ENCODE results near the gene FAM241B. TPM values are rescaled to one million over a fixed set of nuclear protein-coding genes. Genes with fewer than 3 reads are reported as not detected.
A peak's percentile ranks its signal among the peaks of the same experiment; 100 is the strongest.

Gene FAM241B, protein sequence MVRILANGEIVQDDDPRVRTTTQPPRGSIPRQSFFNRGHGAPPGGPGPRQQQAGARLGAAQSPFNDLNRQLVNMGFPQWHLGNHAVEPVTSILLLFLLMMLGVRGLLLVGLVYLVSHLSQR
- total RNA-seq = 11.6 and 12.5 TPM in 2 replicates
- long read RNA-seq, transcript FAM241B-201 (4 exons, 1,065 nt) = major isoform, 6 of 9 reads
- long read RNA-seq, partial matches to known transcripts = 0 of 9 reads
- long read RNA-seq, other reads (novel, unspliced or antisense) = 0 of 9 reads

DNA sequence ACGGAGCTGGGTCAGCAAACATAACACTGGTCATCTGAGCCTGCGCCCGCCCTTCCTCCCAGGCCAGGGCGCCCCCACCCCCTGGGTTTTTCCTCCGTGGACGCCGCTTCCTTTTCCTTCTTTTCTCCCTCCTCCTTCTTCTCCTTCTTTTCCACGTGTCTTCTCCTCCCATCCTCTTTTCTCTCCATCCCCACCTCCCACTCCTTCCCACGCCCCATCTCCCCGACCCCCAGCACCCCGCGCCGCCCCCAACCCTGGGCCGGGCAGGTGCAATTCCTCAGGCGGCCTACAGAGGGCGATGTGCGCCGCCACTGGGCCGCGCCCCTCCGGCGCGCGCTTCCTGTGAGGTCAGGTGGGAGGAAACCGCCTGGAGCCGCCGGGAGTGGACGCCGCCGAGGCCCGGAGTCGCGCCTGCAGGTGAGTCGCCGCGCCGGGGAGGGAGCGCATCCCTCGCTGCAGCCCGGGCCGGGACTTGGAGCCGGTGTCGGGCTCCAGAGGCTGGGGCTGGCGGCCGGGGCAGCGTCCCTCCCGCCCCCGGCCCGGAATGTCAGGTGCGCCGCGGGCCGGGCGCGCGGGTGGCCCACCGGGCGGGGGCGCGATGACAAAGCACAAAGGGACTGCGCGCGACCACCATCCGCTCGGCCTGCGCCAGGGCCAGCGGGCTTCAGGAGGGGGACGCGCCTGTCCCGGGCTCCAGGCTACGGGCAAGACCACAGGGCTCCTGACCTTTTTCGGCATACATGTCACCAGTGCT lies at the start of gene FAM241B:
TSS of gene FAM241B (plus strand) at position 351 of the 754 bp plus-strand sequence. CDS start 1,497 bp downstream, outside the sequence.
- H3K27me3 Mint-ChIP-seq (ENCODE audit: low read depth) = peaks cover 45% of the 10 kb centered on the region
- TF ChIP-seq, protein P1, sequence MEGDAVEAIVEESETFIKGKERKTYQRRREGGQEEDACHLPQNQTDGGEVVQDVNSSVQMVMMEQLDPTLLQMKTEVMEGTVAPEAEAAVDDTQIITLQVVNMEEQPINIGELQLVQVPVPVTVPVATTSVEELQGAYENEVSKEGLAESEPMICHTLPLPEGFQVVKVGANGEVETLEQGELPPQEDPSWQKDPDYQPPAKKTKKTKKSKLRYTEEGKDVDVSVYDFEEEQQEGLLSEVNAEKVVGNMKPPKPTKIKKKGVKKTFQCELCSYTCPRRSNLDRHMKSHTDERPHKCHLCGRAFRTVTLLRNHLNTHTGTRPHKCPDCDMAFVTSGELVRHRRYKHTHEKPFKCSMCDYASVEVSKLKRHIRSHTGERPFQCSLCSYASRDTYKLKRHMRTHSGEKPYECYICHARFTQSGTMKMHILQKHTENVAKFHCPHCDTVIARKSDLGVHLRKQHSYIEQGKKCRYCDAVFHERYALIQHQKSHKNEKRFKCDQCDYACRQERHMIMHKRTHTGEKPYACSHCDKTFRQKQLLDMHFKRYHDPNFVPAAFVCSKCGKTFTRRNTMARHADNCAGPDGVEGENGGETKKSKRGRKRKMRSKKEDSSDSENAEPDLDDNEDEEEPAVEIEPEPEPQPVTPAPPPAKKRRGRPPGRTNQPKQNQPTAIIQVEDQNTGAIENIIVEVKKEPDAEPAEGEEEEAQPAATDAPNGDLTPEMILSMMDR (conservative IDR thresholded peaks at IDR 0.05) = peak; percentile 100
- H3K27ac Mint-ChIP-seq (ENCODE audit: unreplicated experiment) = no peak within 1 kb of the TSS
- H3K4me1 Mint-ChIP-seq = peaks cover 6% of the 10 kb centered on the region
- peaks cover 6% of the 10 kb centered on the region for H3K36me3 Mint-ChIP-seq (ENCODE audit: low read depth)
- peak; percentile 76 for DNase-seq (ENCODE audit: low read depth, low spot score)
- peaks cover 4% of the 10 kb centered on the region for H3K9me3 Mint-ChIP-seq
- H3K4me3 Mint-ChIP-seq = peak within 1 kb of the TSS; percentile 70

DNA sequence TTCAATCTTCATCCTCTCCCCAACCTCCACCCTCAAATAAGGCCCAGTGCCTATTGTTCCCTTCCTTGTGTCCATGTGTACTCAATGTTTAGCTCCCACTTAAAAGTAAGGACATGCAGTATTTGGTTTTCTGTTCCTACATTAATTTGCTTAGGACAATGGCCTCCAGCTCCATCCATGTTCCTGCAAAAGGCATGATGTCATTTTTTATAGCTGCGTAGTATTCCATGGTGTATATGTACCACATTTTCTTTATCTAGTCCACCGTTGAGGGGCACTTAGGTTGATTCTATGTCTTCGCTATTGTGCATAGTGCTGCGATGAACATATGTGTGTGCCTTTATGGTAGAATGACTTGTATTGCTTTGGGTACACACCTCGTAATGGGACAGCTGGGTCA lies 49.6 kb upstream of the FAM241B start:
- H3K27ac Mint-ChIP-seq (ENCODE audit: unreplicated experiment) = no peak overlapping the region
- H3K4me3 Mint-ChIP-seq = no peak overlapping the region
- H3K27me3 Mint-ChIP-seq (ENCODE audit: low read depth) = peaks cover 68% of the 10 kb centered on the region
- H3K4me1 Mint-ChIP-seq = no peaks in the 10 kb centered on the region
- no peaks in the 10 kb centered on the region for H3K36me3 Mint-ChIP-seq (ENCODE audit: low read depth)
- DNase-seq (ENCODE audit: low read depth, low spot score) = no peak
- H3K9me3 Mint-ChIP-seq = no peaks in the 10 kb centered on the region
- TF ChIP-seq, protein P1 (conservative IDR thresholded peaks at IDR 0.05) = no peak

DNA sequence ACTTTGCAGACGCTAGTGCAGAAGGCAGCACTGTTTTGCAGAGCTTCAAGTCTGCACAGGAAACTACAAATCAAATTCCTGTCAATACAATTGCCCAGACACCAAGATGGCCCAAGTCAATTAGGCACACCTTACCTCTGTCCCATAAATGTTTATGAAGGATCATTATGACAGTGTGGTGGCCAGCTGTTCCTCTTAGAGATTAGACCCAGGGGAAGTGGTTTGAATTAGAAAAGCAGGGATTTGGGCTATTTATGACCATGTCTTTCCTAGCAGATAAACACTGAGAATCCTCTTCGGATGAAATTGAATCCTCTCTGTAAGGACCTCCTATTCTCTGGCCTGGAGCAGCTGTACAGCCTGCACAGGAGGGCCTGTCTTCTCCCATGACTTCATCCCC lies 46.9 kb upstream of the FAM241B start:
- H3K36me3 Mint-ChIP-seq (ENCODE audit: low read depth) = no peaks in the 10 kb centered on the region
- no peak overlapping the region for H3K4me3 Mint-ChIP-seq
- no peak overlapping the region for H3K27ac Mint-ChIP-seq (ENCODE audit: unreplicated experiment)
- no peaks in the 10 kb centered on the region for H3K4me1 Mint-ChIP-seq
- H3K27me3 Mint-ChIP-seq (ENCODE audit: low read depth) = peaks cover 55% of the 10 kb centered on the region
- TF ChIP-seq, protein P1 (conservative IDR thresholded peaks at IDR 0.05) = no peak
- no peak for DNase-seq (ENCODE audit: low read depth, low spot score)
- no peaks in the 10 kb centered on the region for H3K9me3 Mint-ChIP-seq

DNA sequence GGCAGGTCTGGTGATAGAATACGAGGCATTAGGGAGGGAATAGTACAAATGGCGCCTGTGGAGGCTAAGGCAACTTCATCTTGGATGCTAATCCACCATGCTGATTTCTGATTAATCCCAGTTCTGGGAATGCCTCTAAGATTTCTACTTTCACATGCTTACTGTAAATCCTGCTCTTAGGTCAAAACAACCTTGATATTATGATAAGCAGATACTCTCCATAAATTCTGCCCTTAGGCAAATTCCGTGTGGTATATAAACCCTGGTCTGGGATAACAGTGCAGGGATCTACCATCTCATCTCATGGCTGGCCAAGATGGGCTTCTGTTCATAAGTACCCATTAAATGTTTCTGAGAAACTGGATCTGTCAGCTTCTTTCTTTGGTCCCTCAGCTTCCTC lies 45.4 kb upstream of the FAM241B start:
- H3K36me3 Mint-ChIP-seq (ENCODE audit: low read depth) = no peaks in the 10 kb centered on the region

DNA sequence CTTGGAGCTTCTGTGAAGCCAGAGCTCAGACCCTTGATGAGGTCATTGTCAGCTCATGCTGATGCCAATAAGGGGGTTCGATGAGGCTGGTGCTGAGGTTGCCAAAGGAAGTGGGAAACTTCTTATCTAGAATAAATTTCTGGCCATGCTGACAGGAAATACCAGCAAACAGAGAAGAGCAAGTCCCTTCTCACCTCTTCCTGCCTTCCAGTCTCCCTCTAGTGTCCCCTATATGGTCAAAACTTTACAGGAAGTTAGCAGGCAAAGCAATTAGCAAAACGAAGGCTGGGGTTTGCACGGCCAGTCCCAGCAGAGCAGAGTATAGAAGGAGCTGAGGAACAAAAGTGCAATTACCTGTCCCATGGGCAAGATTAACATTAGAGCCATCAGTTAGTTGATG lies 41.7 kb upstream of the FAM241B start:
- Mint-ChIP-seq H3K4me3 (no peak overlapping the region), H3K4me1 (no peaks in the 10 kb centered on the region), H3K27me3 (ENCODE audit: low read depth) (peaks cover 32% of the 10 kb centered on the region), H3K9me3 (no peaks in the 10 kb centered on the region), H3K27ac (ENCODE audit: unreplicated experiment) (no peak overlapping the region), H3K36me3 (ENCODE audit: low read depth) (no peaks in the 10 kb centered on the region)
- no peak for DNase-seq (ENCODE audit: low read depth, low spot score)
- TF ChIP-seq, protein P1 (conservative IDR thresholded peaks at IDR 0.05) = no peak

More for the DNA sequence above, 45.4 kb upstream of the FAM241B start:
- Mint-ChIP-seq H3K27me3 (ENCODE audit: low read depth) (peaks cover 52% of the 10 kb centered on the region), H3K27ac (ENCODE audit: unreplicated experiment) (no peak overlapping the region), H3K9me3 (no peaks in the 10 kb centered on the region), H3K4me1 (no peaks in the 10 kb centered on the region), H3K4me3 (no peak overlapping the region)
- no peak for DNase-seq (ENCODE audit: low read depth, low spot score)
- TF ChIP-seq, protein P1 (conservative IDR thresholded peaks at IDR 0.05) = no peak
